Neural cell (in vitro differentiated cells): Measurements from ENCODE around the gene MGLL. TPM values are rescaled to one million over a fixed set of nuclear protein-coding genes. Genes with fewer than 3 reads are reported as not detected.

Experiments used
- H2AFZ ChIP-seq: fragments of 200-600, 300-800 bp; sonication (generic), shearing (Covaris generic); 2 replicates; pipeline ENCODE4 v1.6.0; 2014; ENCODE audit warnings: low read depth, mild to moderate bottlenecking, antibody characterized with exemption, low read length, moderate library complexity
- H3F3A ChIP-seq: fragments of 200-600 bp; shearing (Covaris generic); 2 replicates; pipeline ENCODE4 v1.6.1; 2016; ENCODE audit warnings: mild to moderate bottlenecking, moderate library complexity, mixed read lengths, antibody characterized with exemption, low read length; ENCODE audit not compliant: insufficient read depth, poor library complexity, severe bottlenecking
- H3K27ac ChIP-seq: fragments of 200-600, 300-800 bp; sonication (generic), shearing (Covaris generic); 2 replicates; pipeline ENCODE4 v1.5.1; 2014; ENCODE audit warnings: mild to moderate bottlenecking, low read length, moderate library complexity
- H3K27me3 ChIP-seq: fragments of 300-800, 200-600 bp; sonication (generic), shearing (Covaris generic); 2 replicates; pipeline ENCODE4 v1.6.0; 2014; ENCODE audit warnings: mild to moderate bottlenecking, low read depth, low read length, moderate library complexity; ENCODE audit not compliant: insufficient read depth
- H3K36me3 ChIP-seq: fragments of 300-800, 200-600 bp; sonication (generic), shearing (Covaris generic); 2 replicates; pipeline ENCODE4 v1.5.1; 2014; ENCODE audit warnings: mild to moderate bottlenecking, antibody characterized with exemption, low read length, moderate library complexity; ENCODE audit not compliant: insufficient read depth
- H3K4me2 ChIP-seq: fragments of 300-800, 200-600 bp; sonication (generic), shearing (Covaris generic); 2 replicates; pipeline ENCODE4 v1.6.0; 2014; ENCODE audit warnings: mild to moderate bottlenecking, low read length
- H3K4me3 ChIP-seq: fragments of 300-800, 200-600 bp; sonication (generic), shearing (Covaris generic); 2 replicates; pipeline ENCODE4 v1.5.1; 2014; ENCODE audit warnings: mild to moderate bottlenecking, low read length, moderate library complexity
- H3K79me2 ChIP-seq: fragments of 200-600 bp; shearing (Covaris generic); replicated peaks from 2 replicates; pipeline ENCODE4 v1.6.0; 2014; ENCODE audit warnings: mild to moderate bottlenecking, low read length, moderate library complexity; ENCODE audit not compliant: insufficient read depth
- H3K9ac ChIP-seq: fragments of 300-800, 200-600 bp; sonication (generic), shearing (Covaris generic); 2 replicates; pipeline ENCODE4 v1.6.1; 2016; ENCODE audit warnings: mild to moderate bottlenecking, low read length, mixed read lengths
- H3K9me2 ChIP-seq: fragments of 200-600 bp; shearing (Covaris generic); 2 replicates; pipeline ENCODE4 v1.6.1; 2016; ENCODE audit warnings: mild to moderate bottlenecking, low read length, mixed read lengths; ENCODE audit not compliant: insufficient read depth
- H3K9me3 ChIP-seq: fragments of 200-600, 300-800 bp; sonication (generic), shearing (Covaris generic); 2 replicates; pipeline ENCODE4 v1.6.1; 2016; ENCODE audit warnings: mild to moderate bottlenecking, mixed run types, low read length, moderate library complexity, mixed read lengths
- H4K20me1 ChIP-seq: fragments of 200-600 bp; shearing (Covaris generic); 2 replicates; pipeline ENCODE4 v1.6.1; 2016; ENCODE audit warnings: mild to moderate bottlenecking, mixed run types; ENCODE audit not compliant: insufficient read depth
- EZH2 ChIP-seq: fragments of 200-600, 300-800 bp; shearing (Covaris generic), sonication (generic); IDR thresholded peaks from 2 replicates; pipeline ENCODE4 v1.6.1; 2014; ENCODE audit warnings: antibody characterized with exemption, low read length, borderline replicate concordance, mild to moderate bottlenecking; ENCODE audit not compliant: insufficient read depth, poor library complexity, severe bottlenecking
- MXI1 ChIP-seq: fragments of 450-650 bp; conservative IDR thresholded peaks from 2 replicates; pipeline ENCODE4 v1.6.1; 2014; ENCODE audit warnings: antibody characterized with exemption, mild to moderate bottlenecking; ENCODE audit not compliant: poor library complexity, severe bottlenecking
- RAD21 ChIP-seq: fragments of 450-650 bp; conservative IDR thresholded peaks from 2 replicates; pipeline ENCODE4 v1.6.1; 2014; ENCODE audit warnings: antibody characterized with exemption, mild to moderate bottlenecking, moderate library complexity
- SMC3 ChIP-seq: fragments of 450-650 bp; conservative IDR thresholded peaks from 2 replicates; pipeline ENCODE4 v1.6.1; 2014; ENCODE audit warnings: antibody characterized with exemption, mild to moderate bottlenecking, moderate library complexity; ENCODE audit not compliant: poor library complexity
- polyA plus RNA-seq: library from polyadenylated mRNA; depleted of rRNA; stranded (reverse); fragments of >200 nt; gene quantifications from 2 replicates; pipeline ENCODE4 v1.2.3, GENCODE V29; 2014
- TF ChIP-seq, protein P1 (sequence below): fragments of 450-650 bp; IDR thresholded peaks from 2 replicates; pipeline ENCODE4 v1.5.1; 2014; ENCODE audit warnings: antibody characterized with exemption, mild to moderate bottlenecking, moderate library complexity; ENCODE audit not compliant: poor library complexity, severe bottlenecking
- TF ChIP-seq, protein P2 (sequence below): IDR thresholded peaks from 2 replicates; pipeline ENCODE4 v1.6.1; 2012; ENCODE audit warnings: borderline replicate concordance

MGLL gene
- polyA plus RNA-seq, 1 donor from 2014 or later, result 2.0 TPM

DNA sequence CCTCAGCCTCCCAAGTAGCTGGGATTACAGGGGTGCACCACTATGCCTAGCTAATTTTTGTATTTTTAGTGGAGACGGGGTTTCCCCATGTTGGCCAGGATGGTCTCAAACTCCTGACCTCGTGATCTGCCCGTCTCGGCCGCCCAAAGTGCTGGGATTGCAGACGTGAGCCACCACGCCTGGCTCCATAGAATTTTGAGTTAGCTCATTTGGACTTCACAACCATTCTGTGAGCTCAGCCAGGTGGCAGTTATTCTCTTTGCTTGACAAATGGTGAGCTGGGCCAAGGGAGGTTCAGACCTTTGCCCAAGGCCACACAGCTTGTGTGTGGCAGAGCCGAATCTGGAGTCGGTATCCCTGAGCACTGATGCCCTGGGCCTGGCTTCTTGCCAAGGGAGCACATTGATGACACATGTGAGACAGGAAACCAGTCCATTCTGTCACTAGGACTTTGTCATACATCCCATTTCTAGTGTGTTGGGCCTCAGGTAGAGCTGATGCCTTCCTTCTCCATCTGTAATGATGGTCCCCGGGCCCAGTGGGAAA, 175.7 kb downstream of the MGLL start (continued):
- TF ChIP-seq, protein P1, sequence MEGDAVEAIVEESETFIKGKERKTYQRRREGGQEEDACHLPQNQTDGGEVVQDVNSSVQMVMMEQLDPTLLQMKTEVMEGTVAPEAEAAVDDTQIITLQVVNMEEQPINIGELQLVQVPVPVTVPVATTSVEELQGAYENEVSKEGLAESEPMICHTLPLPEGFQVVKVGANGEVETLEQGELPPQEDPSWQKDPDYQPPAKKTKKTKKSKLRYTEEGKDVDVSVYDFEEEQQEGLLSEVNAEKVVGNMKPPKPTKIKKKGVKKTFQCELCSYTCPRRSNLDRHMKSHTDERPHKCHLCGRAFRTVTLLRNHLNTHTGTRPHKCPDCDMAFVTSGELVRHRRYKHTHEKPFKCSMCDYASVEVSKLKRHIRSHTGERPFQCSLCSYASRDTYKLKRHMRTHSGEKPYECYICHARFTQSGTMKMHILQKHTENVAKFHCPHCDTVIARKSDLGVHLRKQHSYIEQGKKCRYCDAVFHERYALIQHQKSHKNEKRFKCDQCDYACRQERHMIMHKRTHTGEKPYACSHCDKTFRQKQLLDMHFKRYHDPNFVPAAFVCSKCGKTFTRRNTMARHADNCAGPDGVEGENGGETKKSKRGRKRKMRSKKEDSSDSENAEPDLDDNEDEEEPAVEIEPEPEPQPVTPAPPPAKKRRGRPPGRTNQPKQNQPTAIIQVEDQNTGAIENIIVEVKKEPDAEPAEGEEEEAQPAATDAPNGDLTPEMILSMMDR, result no peak
- no peak for TF ChIP-seq RAD21

DNA sequence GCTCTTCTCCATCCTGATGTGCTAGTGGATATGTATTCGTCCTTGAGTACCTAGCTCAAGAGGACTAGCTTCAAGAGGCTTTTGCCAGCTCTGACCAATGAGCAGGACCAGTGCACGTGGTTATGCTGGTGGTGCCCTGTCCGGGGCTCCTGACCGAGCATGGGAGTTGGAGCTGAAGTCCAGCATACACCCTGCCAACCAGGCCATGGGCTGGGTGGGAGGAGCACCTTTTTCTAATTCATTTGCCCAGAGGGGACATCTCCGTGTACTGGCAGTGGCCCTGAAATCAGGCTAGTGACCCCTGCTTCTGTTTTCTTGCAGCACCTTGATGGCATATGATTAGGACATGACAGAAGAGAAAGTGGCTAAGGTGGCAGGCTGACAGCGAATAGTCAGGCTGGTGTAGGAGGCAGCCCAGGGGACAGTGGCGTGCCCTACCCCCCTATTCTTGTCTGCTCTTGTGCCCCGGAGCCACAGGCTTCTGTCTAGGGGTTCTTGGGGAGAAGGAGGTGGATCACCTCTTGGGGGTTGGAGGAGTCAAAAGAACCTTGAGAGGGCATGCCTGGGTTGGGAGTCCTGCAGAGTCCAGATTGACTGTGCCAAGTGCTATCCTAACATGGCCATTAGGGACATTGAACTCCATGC, 176.8 kb downstream of the MGLL start:
- Histone ChIP-seq H3K4me3 (no peak overlapping the region), H3F3A (no peaks in the 10 kb centered on the region), H3K36me3 (peaks cover 4% of the 10 kb centered on the region), H3K9me3 (no peaks in the 10 kb centered on the region), H3K9me2 (no peaks in the 10 kb centered on the region), H2AFZ (no peak overlapping the region), H4K20me1 (peaks cover 4% of the 10 kb centered on the region), H3K9ac (no peak overlapping the region), H3K4me2 (no peak overlapping the region), H3K27ac (no peak overlapping the region), H3K27me3 (no peaks in the 10 kb centered on the region), H3K79me2 (no peaks in the 10 kb centered on the region)
- no peak for TF ChIP-seq MXI1
- TF ChIP-seq EZH2, result no peak
- no peak for TF ChIP-seq SMC3
- TF ChIP-seq, protein P1, result no peak
- TF ChIP-seq RAD21, result no peak
- TF ChIP-seq, protein P2, sequence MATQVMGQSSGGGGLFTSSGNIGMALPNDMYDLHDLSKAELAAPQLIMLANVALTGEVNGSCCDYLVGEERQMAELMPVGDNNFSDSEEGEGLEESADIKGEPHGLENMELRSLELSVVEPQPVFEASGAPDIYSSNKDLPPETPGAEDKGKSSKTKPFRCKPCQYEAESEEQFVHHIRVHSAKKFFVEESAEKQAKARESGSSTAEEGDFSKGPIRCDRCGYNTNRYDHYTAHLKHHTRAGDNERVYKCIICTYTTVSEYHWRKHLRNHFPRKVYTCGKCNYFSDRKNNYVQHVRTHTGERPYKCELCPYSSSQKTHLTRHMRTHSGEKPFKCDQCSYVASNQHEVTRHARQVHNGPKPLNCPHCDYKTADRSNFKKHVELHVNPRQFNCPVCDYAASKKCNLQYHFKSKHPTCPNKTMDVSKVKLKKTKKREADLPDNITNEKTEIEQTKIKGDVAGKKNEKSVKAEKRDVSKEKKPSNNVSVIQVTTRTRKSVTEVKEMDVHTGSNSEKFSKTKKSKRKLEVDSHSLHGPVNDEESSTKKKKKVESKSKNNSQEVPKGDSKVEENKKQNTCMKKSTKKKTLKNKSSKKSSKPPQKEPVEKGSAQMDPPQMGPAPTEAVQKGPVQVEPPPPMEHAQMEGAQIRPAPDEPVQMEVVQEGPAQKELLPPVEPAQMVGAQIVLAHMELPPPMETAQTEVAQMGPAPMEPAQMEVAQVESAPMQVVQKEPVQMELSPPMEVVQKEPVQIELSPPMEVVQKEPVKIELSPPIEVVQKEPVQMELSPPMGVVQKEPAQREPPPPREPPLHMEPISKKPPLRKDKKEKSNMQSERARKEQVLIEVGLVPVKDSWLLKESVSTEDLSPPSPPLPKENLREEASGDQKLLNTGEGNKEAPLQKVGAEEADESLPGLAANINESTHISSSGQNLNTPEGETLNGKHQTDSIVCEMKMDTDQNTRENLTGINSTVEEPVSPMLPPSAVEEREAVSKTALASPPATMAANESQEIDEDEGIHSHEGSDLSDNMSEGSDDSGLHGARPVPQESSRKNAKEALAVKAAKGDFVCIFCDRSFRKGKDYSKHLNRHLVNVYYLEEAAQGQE, result no peak
